ENCODE results near the gene SCN5A.

The SCN5A gene

GRCh38 chr3:38647217-38647970 is 2.1 kb downstream of the SCN5A start:
- no peak for DNase-seq

GRCh38 chr3:38646630-38647029 is 2.9 kb downstream of the SCN5A start:
- DNase-seq, result no peak

- no peak for DNase-seq
Observed at GRCh38 chr3:38646062-38646461, 3.4 kb downstream of the SCN5A start.

DNA sequence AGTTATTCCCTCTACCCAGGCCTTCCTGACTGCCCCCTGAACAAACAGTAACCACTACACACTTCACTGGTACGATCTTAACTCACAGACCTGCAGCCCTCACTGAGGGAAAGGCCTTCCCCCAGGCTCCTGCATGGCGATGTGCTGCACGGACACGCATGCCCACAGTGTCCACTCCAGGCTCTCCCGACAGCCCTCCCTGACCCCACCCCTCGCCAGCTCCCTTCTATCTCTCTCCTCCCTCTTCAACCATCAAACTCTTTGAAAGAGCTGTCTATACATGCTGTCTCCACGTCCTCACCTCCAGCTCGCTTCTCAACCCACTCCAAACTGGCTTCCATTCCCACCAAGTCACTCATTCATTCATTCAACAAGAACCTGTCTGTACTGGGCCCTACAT is 3.9 kb downstream of the SCN5A start:
- no peak for DNase-seq

- DNase-seq, result no peak
Observed at GRCh38 chr3:38645076-38645475, 4.4 kb downstream of the SCN5A start.

GRCh38 chr3:38644662-38645053 is 4.8 kb downstream of the SCN5A start:
- no peak for DNase-seq

DNA sequence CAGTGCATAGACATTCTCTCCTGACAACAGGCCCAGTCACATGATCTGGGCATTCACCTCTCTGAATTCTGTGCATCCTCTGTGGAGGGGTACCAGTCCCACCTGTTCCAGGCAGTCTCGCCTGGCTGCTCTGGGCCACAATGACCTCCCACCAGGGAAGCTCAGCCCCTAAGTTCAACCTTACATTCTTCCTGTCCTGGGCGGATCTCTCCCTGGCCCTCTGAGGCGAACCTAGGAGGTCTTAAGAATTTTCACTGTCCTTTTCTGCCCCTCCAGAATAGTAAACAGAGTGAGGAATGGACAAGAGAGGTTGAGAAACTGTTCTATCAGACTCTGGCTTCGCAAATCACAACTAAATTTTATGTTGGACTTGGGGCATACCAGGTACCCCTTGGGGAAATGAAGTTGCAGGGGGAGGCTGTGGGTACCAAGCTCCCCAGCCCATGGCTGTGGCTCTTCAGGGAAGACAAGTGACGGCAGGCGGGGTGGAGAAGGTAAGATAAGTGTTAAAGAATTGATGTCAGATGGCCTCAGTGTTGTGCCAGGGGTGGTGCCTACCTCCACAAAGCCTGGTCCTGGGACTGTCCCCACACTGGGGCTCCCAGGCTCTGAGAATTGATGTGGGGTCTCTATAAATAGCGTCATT is 5.3 kb downstream of the SCN5A start:
- no peak for DNase-seq

- no peak for DNase-seq
Observed at GRCh38 chr3:38643592-38643991, 5.9 kb downstream of the SCN5A start.

GRCh38 chr3:38643090-38643489 is 6.4 kb downstream of the SCN5A start:
- no peak for DNase-seq

GRCh38 chr3:38641461-38642110 is 7.9 kb downstream of the SCN5A start:
- no peak for DNase-seq

GRCh38 chr3:38640661-38641452 is 8.6 kb downstream of the SCN5A start:
- no peak for DNase-seq

- no peak for DNase-seq
Observed at GRCh38 chr3:38638354-38638753, 11.1 kb downstream of the SCN5A start.

DNA sequence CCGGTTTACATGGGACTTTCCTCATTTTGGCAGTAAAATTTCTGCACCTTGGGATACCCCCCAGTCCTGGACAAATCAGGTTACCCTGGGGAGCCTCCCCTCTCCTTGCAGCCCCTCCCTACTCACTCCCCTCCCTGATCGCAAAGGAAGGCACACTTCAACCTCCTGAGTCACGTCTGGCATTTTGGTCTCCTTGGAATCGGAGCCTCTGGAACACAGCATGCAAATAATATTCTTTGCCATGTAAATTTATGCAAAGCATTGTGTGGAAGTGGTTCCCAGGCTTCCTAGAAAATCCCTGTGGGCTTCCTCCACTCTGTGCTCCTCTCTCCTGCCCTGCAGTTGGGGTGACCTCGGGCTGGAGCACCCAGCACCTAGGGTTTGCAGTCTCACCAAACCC is 11.6 kb downstream of the SCN5A start:
- no peak for DNase-seq

DNA sequence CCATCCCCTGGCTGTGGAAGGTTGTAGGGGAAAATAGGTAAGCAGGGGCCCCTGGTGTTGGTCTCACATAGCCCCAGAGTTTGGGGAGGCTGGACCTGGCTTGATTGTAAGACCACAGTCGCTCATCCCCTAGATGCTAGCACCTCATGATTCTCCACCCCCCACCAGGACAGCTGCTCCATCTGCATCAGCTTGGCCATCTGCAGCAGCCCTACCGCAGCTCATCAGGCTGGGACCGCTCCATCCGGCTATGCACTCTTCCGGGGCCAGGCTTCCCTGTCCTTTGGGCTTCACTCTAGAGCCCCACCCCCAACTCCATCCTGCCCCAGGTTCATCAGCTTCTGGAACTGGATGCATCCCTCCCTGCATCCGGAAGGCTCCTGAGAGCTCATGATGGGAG is 12.6 kb downstream of the SCN5A start:
- no peak for DNase-seq

- no peak for DNase-seq
Observed at GRCh38 chr3:38636464-38636863, 13.0 kb downstream of the SCN5A start.

- no peak for DNase-seq
Observed at GRCh38 chr3:38634111-38634510, 15.4 kb downstream of the SCN5A start.

DNA sequence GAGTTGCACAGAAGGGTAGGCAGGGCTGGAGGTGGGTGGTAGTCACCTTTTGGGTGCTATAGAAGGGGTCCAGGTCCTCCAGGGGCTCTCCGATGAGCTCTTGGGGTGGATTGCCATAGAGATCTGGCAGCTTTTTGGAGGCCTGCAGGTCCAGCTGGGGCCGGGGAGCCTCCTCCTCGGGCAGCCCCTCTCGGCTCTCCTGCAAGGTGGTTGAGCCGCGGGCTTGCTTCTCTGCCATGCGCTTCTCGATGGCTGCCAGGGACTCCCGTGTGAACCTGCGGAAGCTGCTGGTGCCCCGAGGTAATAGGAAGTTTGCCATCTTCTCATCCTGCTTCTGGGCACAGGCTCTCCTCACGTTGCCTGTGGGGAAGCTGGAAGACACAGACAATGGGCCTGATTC is 16.5 kb downstream of the SCN5A start:
- no peak for DNase-seq

DNA sequence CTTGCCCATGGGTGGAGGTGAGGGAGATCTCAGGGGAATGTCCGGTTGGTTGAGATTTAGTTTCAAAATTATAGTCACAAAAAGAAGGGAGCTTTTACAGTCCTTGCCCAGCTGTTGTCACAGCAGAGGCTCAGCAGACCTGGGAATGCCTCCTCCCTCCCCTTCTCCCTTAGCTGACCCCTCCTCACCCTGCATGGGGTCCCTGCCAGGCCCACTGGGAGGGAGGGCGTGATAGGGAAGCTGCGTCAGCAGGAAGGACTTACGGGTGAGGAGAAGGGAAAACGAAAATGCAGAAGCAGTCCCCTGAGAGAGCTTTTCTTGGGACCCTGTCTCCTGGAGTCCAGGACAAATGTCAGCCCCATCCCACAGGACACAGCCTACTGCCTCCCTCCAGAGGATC is 18.9 kb downstream of the SCN5A start:
- DNase-seq, result no peak

DNA sequence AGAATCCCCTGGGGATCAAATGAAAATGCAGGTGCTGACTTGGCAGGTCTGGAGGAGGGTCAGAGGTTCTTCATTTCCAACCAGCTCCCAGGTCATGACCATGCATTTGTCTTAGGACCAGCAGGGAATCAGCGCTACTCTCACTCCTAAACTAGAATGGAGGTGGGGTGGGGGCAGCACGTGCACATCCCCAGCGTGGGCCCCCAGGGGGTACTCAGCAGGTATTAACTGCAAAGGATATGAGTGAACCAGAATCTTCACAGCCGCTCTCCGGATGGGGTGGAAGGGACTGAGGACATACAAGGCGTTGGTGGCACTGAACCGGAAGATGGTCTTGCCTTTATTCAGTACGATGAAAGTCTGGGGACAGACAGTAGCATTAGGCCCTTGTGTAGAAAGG is 19.4 kb downstream of the SCN5A start:
- no peak for DNase-seq

GRCh38 chr3:38628835-38629234 is 20.7 kb downstream of the SCN5A start:
- DNase-seq, result no peak

DNA sequence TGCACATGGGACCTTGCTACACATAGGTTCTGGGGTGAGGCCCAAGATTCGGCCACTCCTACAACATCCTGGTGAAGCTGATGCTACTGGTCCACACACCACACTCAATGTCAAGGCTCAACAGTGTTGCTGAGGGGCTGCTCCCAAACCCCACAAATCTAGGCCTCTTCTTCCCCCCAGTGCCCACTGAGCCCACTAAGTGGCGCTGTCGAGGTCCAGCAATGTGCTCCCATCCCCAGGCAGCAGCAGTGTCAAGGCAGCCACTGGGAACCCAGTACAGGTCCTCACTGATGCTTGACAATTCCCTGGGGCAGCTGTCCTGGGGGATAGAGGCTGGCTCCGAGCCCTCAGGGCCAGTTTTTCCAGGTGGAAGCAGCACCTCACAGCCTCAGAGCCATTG is 21.5 kb downstream of the SCN5A start:
- no peak for DNase-seq

DNA sequence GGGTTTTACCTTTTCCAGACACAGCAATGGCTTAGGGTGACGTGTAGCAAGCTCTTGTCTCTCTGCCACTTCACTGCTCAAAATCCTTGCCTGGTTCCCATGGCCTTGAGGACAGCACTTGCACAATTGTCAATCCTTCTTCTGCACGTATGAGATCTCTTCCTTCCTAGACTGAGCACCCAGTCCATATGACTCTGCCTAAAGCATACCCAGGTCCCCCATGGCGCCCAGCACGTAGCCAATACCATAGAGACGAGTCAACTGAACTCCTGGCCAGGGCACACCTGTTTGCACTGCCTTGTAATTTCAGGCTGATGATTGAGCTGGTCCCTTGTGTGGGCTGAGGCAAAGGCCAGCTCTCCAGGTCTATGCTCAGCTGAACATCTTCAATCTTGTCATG is 23.3 kb downstream of the SCN5A start:
- DNase-seq, result no peak

DNA sequence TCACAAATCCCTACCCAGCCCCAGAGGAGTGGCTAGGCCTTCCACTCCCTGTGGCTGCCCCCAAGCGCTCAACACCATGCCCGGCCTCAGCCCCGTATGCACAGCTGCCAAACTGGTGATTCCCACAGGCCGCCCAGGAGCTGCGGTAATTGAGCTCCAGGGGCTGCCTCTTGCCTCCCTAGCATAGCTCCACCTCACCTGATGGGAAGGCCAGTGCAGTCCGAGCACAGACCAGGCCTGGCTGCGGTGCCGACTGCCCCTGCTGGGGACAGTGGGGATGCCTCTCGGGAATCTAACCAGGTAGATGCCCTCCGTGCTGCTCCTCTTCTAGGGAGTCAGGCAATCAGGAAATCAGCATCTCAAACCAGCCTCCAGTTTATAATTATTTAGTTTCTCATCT is 25.9 kb downstream of the SCN5A start:
- DNase-seq, result no peak

DNA sequence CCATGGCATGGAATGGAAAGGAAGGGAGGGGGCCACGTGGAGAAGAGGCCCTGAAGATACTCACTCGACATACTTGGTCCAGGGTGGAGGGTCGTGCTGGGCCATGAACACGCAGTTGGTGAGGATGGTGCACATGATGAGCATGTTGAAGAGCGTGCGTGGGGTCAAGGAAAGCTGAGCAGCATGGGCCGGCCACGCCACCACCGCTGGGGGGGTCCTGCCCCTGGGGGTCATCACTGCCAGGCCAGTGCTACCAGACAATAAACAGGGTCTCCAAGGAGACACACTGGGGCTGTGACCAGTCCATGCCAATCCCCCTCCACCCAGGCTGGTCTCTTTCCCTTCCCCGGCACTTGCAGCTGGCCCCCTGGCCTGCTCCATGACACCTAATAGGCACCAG is 27.2 kb downstream of the SCN5A start:
- DNase-seq, result no peak
